HepG2 (cell line): Measurements from ENCODE around the gene TTC32. TPM values are rescaled to one million over a fixed set of nuclear protein-coding genes. Genes with fewer than 3 reads are reported as not detected.
A peak's percentile ranks its signal among the peaks of the same experiment; 100 is the strongest.

Experiments used
- ARNT ChIP-seq: fragments of 450-650 bp; IDR thresholded peaks from 2 replicates; pipeline ENCODE4 v1.6.1; 2017
- ESRRA ChIP-seq: sonication (generic); formaldehyde crosslinking; IDR thresholded peaks from 2 replicates; pipeline ENCODE4 v1.5.1; 2020; ENCODE audit warnings: mild to moderate bottlenecking, low read depth, missing genetic modification reagents
- HNF4G ChIP-seq, 2 experiments: sonication (generic) in 1 of 2; formaldehyde crosslinking in 1 of 2; IDR thresholded peaks; 2 replicates each; pipeline versions ENCODE4 v1.4.0 to v1.6.1; 2011 to 2020; ENCODE audit warnings: borderline replicate concordance in 2 of 2, low read depth in 2 of 2, mild to moderate bottlenecking in 2 of 2, low read length in 1 of 2, missing genetic modification reagents in 1 of 2, moderate library complexity in 1 of 2
- KLF11 ChIP-seq: IDR thresholded peaks from 2 replicates; pipeline ENCODE4 v1.6.1; 2016; ENCODE audit warnings: missing compliant biosample characterization
- MAFK ChIP-seq, 2 experiments: IDR thresholded peaks in 1 of 2; conservative IDR thresholded peaks in 1 of 2; 2 replicates each; pipeline ENCODE4 v1.6.1; 2011; ENCODE audit warnings: improper control_type of control experiment in 2 of 2, low read length in 2 of 2
- NFKB2 ChIP-seq: sonication (generic); formaldehyde crosslinking; IDR thresholded peaks from 2 replicates; pipeline ENCODE4 v1.4.0; 2020; ENCODE audit warnings: missing genetic modification reagents, borderline replicate concordance
- YY1 ChIP-seq: IDR thresholded peaks from 2 replicates; pipeline ENCODE4 v1.6.1; 2011; ENCODE audit warnings: low read length, low read depth, moderate library complexity, mild to moderate bottlenecking; ENCODE audit not compliant: insufficient read depth, insufficient replicate concordance
- ZFX ChIP-seq: sonication (generic); formaldehyde crosslinking; IDR thresholded peaks from 2 replicates; pipeline ENCODE4 v1.4.0; 2020; ENCODE audit warnings: mild to moderate bottlenecking, low read depth, missing genetic modification reagents, moderate library complexity
- ZNF34 ChIP-seq: sonication (generic); formaldehyde crosslinking; IDR thresholded peaks from 2 replicates; pipeline ENCODE4 v1.4.0; 2020; ENCODE audit warnings: mild to moderate bottlenecking, missing genetic modification reagents, borderline replicate concordance
- ZNF383 ChIP-seq: sonication (generic); formaldehyde crosslinking; IDR thresholded peaks from 2 replicates; pipeline ENCODE4 v1.4.0; 2020; ENCODE audit warnings: missing genetic modification reagents, mild to moderate bottlenecking, borderline replicate concordance
- ZNF501 ChIP-seq: sonication (generic); formaldehyde crosslinking; IDR thresholded peaks from 2 replicates; pipeline ENCODE4 v1.5.1; 2020; ENCODE audit warnings: mild to moderate bottlenecking, moderate library complexity, missing genetic modification reagents
- ZNF570 ChIP-seq: sonication (generic); formaldehyde crosslinking; IDR thresholded peaks from 2 replicates; pipeline ENCODE4 v1.4.0; 2020; ENCODE audit warnings: mild to moderate bottlenecking, missing genetic modification reagents, borderline replicate concordance
- polyA plus RNA-seq, 8 experiments: library from polyadenylated mRNA; depleted of rRNA in 3 of 8; stranded (reverse) in 7 of 8; unstranded in 1 of 8; fragments of >200 nt; fragmentation: Illumina TruSeq in 4 of 8; extraction: Trizol in 4 of 8; gene quantifications; 2 replicates each; pipeline versions ENCODE4 v1.2.1 to v1.2.3, GENCODE V29; 2011 to 2016; ENCODE audit warnings: low read depth in 4 of 8, missing spikeins in 1 of 8, mixed read lengths in 1 of 8; ENCODE audit not compliant: insufficient read depth in 1 of 8
- total RNA-seq, 5 experiments: library from RNA; depleted of rRNA; stranded (reverse); fragments of >200 nt; fragmentation: Illumina TruSeq; extraction: Trizol; gene quantifications; 2 replicates each; pipeline ENCODE4 v1.2.3, GENCODE V29; 2016; ENCODE audit warnings: low read depth in 1 of 5
- TF ChIP-seq, protein P1 (sequence below): IDR thresholded peaks from 2 replicates; pipeline ENCODE4 v1.4.0; 2020; ENCODE audit warnings: mild to moderate bottlenecking, missing genetic modification reagents
- TF ChIP-seq, protein P2 (sequence below), 2 experiments: sonication (generic) in 1 of 2; formaldehyde crosslinking in 1 of 2; IDR thresholded peaks; 2 replicates each; pipeline versions ENCODE4 v1.4.0 to v1.6.1; 2018 to 2020; ENCODE audit warnings: missing genetic modification reagents in 2 of 2, borderline replicate concordance in 1 of 2, low read depth in 1 of 2, mild to moderate bottlenecking in 1 of 2, missing biosample characterization in 1 of 2
- TF ChIP-seq, protein P3 (sequence below): sonication (generic); formaldehyde crosslinking; IDR thresholded peaks from 2 replicates; pipeline ENCODE4 v1.4.0; 2020; ENCODE audit warnings: missing genetic modification reagents
- TF ChIP-seq, protein P4 (sequence below): sonication (generic); formaldehyde crosslinking; IDR thresholded peaks from 2 replicates; pipeline ENCODE4 v1.5.1; 2020; ENCODE audit warnings: missing genetic modification reagents, mild to moderate bottlenecking, borderline replicate concordance

Gene TTC32
- total and polyA plus RNA-seq, 2 of the 13 experiments (the other 11 are each of a cell fraction or from before 2014, with no cell fraction given), result 21.6 to 38.3 TPM

DNA sequence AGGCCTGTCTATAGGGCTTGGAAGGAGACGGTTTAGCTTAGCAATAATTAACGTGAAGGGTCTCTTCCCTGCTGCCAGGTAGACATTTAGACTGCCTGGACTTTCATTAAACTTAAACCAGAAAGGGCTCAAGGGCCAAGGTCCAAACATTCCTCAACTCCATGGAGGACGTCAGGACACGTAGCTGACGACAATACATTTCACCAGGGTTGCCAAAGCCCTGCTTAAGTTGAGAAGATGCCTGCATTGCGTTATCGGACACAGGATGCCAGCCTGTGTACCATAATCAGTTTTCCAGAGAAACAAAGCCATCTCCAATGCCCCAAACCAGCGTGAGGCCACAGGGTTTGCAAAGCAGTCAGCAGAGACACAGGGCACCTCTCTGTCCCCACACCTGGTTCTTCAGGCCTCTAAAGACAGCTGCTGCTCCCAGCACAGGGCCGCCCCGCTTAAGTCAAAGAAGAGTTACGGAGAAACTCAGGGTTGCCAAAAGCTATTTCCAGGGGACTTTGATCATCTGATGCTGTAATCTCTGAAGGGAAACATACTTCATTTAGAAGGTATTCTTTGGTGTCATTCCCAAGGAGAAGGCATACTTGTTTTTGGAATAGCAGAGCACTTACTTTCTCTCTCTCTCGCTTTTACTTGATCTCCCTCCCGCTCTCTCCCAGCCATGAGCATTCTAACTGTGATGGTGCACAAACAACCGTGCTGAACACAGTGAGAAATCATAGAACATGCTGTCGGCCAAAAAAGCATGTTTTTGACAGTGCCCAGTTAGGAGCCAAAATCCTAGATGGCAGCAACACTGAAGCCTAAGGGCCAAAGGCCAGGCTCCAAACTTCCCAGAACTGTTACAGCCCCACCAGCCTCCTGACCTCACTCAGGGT lies 46.0 kb downstream of the TTC32 start (continued):
- TF ChIP-seq, protein P1, sequence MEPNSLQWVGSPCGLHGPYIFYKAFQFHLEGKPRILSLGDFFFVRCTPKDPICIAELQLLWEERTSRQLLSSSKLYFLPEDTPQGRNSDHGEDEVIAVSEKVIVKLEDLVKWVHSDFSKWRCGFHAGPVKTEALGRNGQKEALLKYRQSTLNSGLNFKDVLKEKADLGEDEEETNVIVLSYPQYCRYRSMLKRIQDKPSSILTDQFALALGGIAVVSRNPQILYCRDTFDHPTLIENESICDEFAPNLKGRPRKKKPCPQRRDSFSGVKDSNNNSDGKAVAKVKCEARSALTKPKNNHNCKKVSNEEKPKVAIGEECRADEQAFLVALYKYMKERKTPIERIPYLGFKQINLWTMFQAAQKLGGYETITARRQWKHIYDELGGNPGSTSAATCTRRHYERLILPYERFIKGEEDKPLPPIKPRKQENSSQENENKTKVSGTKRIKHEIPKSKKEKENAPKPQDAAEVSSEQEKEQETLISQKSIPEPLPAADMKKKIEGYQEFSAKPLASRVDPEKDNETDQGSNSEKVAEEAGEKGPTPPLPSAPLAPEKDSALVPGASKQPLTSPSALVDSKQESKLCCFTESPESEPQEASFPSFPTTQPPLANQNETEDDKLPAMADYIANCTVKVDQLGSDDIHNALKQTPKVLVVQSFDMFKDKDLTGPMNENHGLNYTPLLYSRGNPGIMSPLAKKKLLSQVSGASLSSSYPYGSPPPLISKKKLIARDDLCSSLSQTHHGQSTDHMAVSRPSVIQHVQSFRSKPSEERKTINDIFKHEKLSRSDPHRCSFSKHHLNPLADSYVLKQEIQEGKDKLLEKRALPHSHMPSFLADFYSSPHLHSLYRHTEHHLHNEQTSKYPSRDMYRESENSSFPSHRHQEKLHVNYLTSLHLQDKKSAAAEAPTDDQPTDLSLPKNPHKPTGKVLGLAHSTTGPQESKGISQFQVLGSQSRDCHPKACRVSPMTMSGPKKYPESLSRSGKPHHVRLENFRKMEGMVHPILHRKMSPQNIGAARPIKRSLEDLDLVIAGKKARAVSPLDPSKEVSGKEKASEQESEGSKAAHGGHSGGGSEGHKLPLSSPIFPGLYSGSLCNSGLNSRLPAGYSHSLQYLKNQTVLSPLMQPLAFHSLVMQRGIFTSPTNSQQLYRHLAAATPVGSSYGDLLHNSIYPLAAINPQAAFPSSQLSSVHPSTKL (CRISPR knock-in tag), result peak; percentile 51
- TF ChIP-seq, protein P2, sequence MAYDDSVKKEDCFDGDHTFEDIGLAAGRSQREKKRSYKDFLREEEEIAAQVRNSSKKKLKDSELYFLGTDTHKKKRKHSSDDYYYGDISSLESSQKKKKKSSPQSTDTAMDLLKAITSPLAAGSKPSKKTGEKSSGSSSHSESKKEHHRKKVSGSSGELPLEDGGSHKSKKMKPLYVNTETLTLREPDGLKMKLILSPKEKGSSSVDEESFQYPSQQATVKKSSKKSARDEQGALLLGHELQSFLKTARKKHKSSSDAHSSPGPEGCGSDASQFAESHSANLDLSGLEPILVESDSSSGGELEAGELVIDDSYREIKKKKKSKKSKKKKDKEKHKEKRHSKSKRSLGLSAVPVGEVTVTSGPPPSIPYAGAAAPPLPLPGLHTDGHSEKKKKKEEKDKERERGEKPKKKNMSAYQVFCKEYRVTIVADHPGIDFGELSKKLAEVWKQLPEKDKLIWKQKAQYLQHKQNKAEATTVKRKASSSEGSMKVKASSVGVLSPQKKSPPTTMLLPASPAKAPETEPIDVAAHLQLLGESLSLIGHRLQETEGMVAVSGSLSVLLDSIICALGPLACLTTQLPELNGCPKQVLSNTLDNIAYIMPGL (CRISPR knock-in tag; IDR thresholded peaks at IDR 0.05; ENCODE audit: borderline replicate concordance in 1 of 2, low read depth in 1 of 2), result no peak
- TF ChIP-seq, protein P3, sequence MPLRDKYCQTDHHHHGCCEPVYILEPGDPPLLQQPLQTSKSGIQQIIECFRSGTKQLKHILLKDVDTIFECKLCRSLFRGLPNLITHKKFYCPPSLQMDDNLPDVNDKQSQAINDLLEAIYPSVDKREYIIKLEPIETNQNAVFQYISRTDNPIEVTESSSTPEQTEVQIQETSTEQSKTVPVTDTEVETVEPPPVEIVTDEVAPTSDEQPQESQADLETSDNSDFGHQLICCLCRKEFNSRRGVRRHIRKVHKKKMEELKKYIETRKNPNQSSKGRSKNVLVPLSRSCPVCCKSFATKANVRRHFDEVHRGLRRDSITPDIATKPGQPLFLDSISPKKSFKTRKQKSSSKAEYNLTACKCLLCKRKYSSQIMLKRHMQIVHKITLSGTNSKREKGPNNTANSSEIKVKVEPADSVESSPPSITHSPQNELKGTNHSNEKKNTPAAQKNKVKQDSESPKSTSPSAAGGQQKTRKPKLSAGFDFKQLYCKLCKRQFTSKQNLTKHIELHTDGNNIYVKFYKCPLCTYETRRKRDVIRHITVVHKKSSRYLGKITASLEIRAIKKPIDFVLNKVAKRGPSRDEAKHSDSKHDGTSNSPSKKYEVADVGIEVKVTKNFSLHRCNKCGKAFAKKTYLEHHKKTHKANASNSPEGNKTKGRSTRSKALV (CRISPR knock-in tag), result no peak
- TF ChIP-seq ZNF501 (CRISPR knock-in tag), result peak; percentile 49; the same call in 1 of the 2 replicates
- TF ChIP-seq ZFX (CRISPR knock-in tag), result peak; percentile 40
- TF ChIP-seq, protein P4, sequence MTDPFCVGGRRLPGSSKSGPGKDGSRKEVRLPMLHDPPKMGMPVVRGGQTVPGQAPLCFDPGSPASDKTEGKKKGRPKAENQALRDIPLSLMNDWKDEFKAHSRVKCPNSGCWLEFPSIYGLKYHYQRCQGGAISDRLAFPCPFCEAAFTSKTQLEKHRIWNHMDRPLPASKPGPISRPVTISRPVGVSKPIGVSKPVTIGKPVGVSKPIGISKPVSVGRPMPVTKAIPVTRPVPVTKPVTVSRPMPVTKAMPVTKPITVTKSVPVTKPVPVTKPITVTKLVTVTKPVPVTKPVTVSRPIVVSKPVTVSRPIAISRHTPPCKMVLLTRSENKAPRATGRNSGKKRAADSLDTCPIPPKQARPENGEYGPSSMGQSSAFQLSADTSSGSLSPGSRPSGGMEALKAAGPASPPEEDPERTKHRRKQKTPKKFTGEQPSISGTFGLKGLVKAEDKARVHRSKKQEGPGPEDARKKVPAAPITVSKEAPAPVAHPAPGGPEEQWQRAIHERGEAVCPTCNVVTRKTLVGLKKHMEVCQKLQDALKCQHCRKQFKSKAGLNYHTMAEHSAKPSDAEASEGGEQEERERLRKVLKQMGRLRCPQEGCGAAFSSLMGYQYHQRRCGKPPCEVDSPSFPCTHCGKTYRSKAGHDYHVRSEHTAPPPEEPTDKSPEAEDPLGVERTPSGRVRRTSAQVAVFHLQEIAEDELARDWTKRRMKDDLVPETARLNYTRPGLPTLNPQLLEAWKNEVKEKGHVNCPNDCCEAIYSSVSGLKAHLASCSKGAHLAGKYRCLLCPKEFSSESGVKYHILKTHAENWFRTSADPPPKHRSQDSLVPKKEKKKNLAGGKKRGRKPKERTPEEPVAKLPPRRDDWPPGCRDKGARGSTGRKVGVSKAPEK (CRISPR knock-in tag), result no peak; the same call in 1 of the 2 replicates
- no peak for TF ChIP-seq KLF11 (CRISPR knock-in tag)
- no peak for TF ChIP-seq ARNT
- TF ChIP-seq NFKB2 (CRISPR knock-in tag), result no peak
- TF ChIP-seq ZNF34 (CRISPR knock-in tag), result no peak
- no peak for TF ChIP-seq ZNF570
- no peak for TF ChIP-seq ZNF383
- peak; percentile 23; the same call in 1 of the 2 replicates for TF ChIP-seq HNF4G (IDR thresholded peaks at IDR 0.05; ENCODE audit: borderline replicate concordance, low read depth, low read length)
- TF ChIP-seq HNF4G (CRISPR knock-in tag; IDR thresholded peaks at IDR 0.05; ENCODE audit: borderline replicate concordance, low read depth), result no peak
- TF ChIP-seq MAFK (conservative IDR thresholded peaks at IDR 0.05 in 1 of 2, IDR thresholded peaks at IDR 0.05 in 1 of 2; ENCODE audit: low read length in 2 of 2), result no peak
- no peak for TF ChIP-seq YY1
- TF ChIP-seq ESRRA (CRISPR knock-in tag), result peak; percentile 61; the same call in 1 of the 2 replicates
